WTC11 (cell line): ENCODE results near the gene ANXA8L1.
"Not testable (repeated sequence)": the region's sequence is repeated elsewhere in the genome, so short reads cannot be mapped to it uniquely, and the experiment has no call there.

Experiments
- SP1 ChIP-seq: sonication (generic); formaldehyde crosslinking; conservative IDR thresholded peaks from 2 replicates; pipeline ENCODE4 v1.8.1; 2022; ENCODE audit warnings: missing genetic modification reagents
- ZNF263 ChIP-seq: sonication (generic); formaldehyde crosslinking; IDR thresholded peaks from 2 replicates; pipeline ENCODE4 v1.8.1; 2022; ENCODE audit warnings: low read depth, mild to moderate bottlenecking, moderate library complexity, missing genetic modification reagents
- ZNF317 ChIP-seq: sonication (generic); formaldehyde crosslinking; IDR thresholded peaks from 2 replicates; pipeline ENCODE4 v1.8.1; 2023; ENCODE audit warnings: low read depth, mild to moderate bottlenecking, moderate library complexity, missing genetic modification reagents, borderline replicate concordance
- ZNF423 ChIP-seq: fragments of 250-450 bp; sonication (Bioruptor Pico); IDR thresholded peaks from 2 replicates; pipeline ENCODE4 v2.1.2; 2022; ENCODE audit warnings: mild to moderate bottlenecking, moderate library complexity
- TF ChIP-seq, protein P1 (sequence below): fragments of 200-600 bp; IDR thresholded peaks from 2 replicates; pipeline ENCODE4 v1.8.0; 2022; ENCODE audit warnings: antibody characterized with exemption
- TF ChIP-seq, protein P2 (sequence below): sonication (generic); formaldehyde crosslinking; IDR thresholded peaks from 2 replicates; pipeline ENCODE4 v1.8.0; 2023; ENCODE audit warnings: missing genetic modification reagents
- TF ChIP-seq, protein P3 (sequence below): sonication (generic); formaldehyde crosslinking; IDR thresholded peaks from 2 replicates; pipeline ENCODE4 v1.8.1; 2023; ENCODE audit warnings: mild to moderate bottlenecking, missing genetic modification reagents, borderline replicate concordance
- TF ChIP-seq, protein P4 (sequence below): sonication (generic); formaldehyde crosslinking; IDR thresholded peaks from 2 replicates; pipeline ENCODE4 v1.8.0; 2023; ENCODE audit warnings: missing genetic modification reagents, mild to moderate bottlenecking, borderline replicate concordance

DNA sequence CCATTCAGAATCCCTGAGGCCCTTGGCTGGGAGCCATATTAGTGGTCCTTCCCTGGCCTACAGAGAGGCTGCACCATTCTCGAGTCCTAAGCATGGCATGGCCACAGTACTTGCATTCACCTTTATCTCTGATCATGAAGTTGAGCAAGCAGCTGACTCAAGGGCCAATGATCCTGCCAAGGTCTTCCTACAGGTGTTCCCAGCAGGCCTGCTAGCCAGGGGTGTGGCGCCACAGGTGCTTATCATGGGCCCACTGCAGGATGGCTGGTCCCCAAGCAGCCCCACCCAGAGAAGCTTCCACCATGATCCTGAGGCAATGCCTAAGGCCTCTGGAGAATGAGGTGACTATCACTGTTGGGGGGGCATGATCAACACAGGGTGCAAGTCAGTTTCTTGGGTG lies 48.0 kb downstream of the ANXA8L1 start:
- TF ChIP-seq, protein P1, sequence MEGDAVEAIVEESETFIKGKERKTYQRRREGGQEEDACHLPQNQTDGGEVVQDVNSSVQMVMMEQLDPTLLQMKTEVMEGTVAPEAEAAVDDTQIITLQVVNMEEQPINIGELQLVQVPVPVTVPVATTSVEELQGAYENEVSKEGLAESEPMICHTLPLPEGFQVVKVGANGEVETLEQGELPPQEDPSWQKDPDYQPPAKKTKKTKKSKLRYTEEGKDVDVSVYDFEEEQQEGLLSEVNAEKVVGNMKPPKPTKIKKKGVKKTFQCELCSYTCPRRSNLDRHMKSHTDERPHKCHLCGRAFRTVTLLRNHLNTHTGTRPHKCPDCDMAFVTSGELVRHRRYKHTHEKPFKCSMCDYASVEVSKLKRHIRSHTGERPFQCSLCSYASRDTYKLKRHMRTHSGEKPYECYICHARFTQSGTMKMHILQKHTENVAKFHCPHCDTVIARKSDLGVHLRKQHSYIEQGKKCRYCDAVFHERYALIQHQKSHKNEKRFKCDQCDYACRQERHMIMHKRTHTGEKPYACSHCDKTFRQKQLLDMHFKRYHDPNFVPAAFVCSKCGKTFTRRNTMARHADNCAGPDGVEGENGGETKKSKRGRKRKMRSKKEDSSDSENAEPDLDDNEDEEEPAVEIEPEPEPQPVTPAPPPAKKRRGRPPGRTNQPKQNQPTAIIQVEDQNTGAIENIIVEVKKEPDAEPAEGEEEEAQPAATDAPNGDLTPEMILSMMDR: not testable (repeated sequence)
- not testable (repeated sequence) for TF ChIP-seq ZNF317 (CRISPR knock-in tag); SP1; ZNF263 (CRISPR knock-in tag); ZNF423 (CRISPR knock-in tag)
- TF ChIP-seq, protein P2, sequence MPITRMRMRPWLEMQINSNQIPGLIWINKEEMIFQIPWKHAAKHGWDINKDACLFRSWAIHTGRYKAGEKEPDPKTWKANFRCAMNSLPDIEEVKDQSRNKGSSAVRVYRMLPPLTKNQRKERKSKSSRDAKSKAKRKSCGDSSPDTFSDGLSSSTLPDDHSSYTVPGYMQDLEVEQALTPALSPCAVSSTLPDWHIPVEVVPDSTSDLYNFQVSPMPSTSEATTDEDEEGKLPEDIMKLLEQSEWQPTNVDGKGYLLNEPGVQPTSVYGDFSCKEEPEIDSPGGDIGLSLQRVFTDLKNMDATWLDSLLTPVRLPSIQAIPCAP (CRISPR knock-in tag): not testable (repeated sequence)
- TF ChIP-seq, protein P3, sequence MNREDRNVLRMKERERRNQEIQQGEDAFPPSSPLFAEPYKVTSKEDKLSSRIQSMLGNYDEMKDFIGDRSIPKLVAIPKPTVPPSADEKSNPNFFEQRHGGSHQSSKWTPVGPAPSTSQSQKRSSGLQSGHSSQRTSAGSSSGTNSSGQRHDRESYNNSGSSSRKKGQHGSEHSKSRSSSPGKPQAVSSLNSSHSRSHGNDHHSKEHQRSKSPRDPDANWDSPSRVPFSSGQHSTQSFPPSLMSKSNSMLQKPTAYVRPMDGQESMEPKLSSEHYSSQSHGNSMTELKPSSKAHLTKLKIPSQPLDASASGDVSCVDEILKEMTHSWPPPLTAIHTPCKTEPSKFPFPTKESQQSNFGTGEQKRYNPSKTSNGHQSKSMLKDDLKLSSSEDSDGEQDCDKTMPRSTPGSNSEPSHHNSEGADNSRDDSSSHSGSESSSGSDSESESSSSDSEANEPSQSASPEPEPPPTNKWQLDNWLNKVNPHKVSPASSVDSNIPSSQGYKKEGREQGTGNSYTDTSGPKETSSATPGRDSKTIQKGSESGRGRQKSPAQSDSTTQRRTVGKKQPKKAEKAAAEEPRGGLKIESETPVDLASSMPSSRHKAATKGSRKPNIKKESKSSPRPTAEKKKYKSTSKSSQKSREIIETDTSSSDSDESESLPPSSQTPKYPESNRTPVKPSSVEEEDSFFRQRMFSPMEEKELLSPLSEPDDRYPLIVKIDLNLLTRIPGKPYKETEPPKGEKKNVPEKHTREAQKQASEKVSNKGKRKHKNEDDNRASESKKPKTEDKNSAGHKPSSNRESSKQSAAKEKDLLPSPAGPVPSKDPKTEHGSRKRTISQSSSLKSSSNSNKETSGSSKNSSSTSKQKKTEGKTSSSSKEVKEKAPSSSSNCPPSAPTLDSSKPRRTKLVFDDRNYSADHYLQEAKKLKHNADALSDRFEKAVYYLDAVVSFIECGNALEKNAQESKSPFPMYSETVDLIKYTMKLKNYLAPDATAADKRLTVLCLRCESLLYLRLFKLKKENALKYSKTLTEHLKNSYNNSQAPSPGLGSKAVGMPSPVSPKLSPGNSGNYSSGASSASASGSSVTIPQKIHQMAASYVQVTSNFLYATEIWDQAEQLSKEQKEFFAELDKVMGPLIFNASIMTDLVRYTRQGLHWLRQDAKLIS (CRISPR knock-in tag): not testable (repeated sequence)
- TF ChIP-seq, protein P4, sequence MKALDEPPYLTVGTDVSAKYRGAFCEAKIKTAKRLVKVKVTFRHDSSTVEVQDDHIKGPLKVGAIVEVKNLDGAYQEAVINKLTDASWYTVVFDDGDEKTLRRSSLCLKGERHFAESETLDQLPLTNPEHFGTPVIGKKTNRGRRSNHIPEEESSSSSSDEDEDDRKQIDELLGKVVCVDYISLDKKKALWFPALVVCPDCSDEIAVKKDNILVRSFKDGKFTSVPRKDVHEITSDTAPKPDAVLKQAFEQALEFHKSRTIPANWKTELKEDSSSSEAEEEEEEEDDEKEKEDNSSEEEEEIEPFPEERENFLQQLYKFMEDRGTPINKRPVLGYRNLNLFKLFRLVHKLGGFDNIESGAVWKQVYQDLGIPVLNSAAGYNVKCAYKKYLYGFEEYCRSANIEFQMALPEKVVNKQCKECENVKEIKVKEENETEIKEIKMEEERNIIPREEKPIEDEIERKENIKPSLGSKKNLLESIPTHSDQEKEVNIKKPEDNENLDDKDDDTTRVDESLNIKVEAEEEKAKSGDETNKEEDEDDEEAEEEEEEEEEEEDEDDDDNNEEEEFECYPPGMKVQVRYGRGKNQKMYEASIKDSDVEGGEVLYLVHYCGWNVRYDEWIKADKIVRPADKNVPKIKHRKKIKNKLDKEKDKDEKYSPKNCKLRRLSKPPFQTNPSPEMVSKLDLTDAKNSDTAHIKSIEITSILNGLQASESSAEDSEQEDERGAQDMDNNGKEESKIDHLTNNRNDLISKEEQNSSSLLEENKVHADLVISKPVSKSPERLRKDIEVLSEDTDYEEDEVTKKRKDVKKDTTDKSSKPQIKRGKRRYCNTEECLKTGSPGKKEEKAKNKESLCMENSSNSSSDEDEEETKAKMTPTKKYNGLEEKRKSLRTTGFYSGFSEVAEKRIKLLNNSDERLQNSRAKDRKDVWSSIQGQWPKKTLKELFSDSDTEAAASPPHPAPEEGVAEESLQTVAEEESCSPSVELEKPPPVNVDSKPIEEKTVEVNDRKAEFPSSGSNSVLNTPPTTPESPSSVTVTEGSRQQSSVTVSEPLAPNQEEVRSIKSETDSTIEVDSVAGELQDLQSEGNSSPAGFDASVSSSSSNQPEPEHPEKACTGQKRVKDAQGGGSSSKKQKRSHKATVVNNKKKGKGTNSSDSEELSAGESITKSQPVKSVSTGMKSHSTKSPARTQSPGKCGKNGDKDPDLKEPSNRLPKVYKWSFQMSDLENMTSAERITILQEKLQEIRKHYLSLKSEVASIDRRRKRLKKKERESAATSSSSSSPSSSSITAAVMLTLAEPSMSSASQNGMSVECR (CRISPR knock-in tag): not testable (repeated sequence)
